NCI-H446 treated with DMSO at 0.1 percent for 48 hours (cell line): ENCODE measurements around the gene GADL1.

Source experiments
- DNase-seq: peaks from one replicate; lab custom pipeline; 2025; lab: John Stamatoyannopoulos, UW

Gene GADL1

DNA sequence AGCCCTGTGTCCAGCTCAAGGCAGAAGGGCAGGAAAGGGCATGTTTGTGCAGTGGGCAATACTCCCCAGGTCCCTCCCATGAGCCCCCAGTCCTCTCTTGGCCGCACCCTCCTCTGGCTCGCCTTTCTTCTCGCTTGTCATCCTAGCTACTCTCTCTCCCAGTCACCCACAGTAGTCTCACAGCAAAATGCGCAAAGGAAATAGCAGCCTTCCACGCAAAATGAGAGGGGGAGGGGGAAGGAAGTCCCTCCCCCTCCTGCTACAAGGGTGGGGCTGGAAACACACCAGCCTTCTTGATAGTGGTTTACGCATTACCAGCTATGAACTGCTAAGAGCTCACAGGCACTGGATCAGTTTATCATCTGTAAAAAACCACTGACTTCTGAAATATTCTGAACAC, 83.8 kb downstream of the GADL1 start:
- no peak for DNase-seq

DNA sequence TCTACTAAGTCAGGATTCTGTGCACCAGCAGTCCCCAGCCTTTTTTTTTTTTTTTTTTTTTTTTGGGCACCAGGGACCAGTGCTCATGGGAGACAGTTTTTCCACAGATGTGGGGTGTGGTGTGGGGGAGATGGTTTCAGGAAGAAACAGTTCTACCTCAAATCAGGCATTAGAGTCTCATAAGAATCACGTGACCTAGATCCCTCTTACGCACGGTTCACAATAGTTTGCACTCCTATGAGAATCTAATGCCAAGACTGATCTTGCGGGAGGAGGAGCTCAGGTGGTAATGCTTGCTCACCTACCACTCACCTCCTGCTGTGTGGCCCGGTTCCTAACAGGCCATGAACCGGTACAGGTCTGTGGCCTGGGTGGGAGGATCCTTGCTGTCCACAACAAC, 88.8 kb downstream of the GADL1 start:
- no peak for DNase-seq

DNA sequence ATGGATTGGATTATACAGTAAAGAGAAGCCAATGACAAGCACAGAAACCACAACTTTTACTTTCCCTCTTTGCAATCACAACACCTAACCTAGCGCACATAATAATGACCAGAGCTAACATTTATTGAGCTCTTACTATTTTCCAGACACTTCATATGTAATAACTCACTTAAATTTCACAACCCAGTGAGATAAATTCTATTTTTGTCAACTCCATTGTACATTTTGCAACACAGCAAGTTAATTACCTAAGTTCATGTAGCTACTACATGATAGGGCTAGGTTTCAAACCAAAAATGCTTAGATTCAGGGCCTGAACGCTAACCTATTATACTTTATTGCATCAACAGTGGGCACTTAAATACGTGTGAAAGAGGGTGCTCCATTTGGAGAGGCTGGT, 89.5 kb downstream of the GADL1 start:
- no peak for DNase-seq

DNA sequence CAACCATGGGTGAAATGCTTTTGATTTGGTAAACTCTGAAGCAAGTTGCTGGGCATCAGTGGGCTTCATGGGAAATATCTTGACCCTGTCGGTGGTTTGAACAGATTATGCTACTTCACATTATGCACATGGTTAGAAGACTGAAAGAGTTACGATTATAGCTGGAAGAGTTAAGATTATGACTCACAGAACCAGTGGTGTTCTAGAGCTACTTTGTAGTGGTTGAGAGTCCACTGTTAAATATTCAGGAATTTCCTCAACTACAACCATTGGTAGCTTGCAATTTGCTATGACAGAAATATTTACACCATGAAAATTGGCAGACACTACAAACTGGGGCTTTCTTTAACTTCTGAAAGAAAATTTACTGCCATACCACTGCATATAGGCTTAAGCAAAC, 99.3 kb downstream of the GADL1 start:
- DNase-seq = no peak

DNA sequence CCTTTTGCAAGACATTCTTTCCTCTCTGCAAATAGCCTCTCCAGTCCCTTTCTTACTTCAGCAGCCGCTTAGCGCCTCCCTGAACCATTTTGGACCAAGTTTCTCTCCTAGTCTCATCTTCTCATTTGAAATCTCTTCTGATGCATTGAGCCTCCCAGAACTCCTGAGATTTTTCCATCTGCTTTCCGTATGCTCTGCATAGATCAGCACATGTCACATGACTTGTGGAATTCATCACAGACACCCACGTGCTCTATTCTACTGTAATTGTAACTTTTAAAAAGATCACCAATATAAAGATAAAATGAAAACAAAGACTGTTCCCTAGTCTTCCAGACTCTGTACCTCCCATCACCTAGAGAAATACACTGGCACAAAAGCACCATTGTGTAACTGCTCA, 100.7 kb downstream of the GADL1 start:
- DNase-seq = no peak

DNA sequence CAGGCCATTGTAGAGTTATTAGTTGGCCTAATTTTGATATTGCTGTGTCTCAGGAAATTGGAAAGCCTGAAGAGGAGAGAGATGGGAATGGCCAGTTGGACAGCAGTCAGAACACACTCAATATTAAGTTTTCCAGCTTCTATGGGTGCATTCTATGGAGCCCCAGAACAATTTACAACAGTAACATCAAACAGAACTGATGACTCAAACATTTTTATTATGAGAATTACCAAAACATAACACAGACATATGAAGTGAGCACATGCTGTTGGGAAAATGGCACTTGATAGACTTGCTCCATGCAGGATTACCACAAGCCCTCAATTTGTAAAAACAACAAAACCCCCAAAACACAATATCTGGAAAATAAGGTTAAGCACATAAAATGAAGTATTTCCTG, 104.3 kb downstream of the GADL1 start:
- DNase-seq = no peak

DNA sequence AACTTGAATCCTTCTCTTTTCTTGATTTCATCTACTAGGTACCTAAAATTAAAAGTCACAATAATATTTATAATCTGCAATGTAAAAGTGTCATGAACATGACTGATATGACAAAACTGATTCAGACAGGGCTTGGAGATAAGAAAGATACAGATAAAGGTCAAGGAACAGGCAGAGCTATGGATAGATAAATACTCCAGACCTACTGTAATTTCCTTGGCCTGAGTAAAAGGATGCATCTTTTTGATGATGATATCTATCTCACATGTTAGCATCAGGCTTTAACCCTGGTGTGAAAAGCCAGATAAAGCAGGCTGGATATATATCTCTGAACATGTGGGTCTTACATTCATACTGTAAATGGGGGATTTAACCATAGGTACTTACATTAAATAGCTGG, 108.1 kb downstream of the GADL1 start:
- DNase-seq = no peak

DNA sequence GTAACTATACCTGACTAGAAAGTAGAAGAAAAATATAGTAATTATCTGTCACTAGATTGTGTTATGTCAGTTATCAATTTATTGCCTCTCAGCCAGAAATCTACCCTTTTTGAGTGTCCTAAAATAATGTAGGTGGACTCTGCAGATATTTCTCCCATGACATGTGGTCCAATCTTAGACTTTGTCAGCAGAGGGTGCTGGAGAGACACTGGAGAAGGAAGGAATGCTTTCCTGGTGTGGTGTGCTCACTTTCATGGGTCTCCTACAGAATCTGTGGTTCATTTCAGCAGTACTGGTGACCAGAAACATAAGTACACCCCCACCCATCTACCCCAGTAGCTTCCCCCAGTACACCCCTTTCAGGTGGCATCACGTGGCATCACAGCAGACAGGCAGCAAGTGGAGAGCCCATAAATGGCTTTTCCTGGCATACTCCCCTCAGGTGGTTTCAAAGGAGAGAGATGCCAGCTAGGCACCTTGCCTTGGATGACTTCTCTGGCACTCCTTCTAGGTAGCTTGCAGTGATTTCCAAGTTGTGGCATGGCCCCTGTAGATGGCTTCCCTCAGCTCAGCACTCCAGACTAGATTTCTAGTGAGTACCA, 114.7 kb downstream of the GADL1 start:
- no peak for DNase-seq

DNA sequence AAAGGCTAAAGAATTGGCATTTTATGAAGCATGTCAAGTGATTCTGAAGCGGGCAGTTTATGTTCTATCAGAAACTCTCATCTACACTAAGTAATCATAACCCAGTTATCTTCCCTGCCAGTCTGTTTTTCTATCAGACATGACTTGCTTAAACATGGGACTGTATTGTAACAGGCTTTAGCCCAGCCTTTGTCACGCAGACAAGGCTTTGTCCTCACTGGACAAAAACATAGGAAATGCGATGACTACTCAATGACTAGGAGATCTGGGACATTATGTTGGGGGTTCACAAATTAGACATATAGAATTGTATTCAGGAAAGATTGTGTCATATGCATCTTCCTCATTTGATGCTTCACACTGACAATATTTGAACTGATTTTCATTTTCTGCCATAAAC, 115.5 kb downstream of the GADL1 start:
- no peak for DNase-seq

DNA sequence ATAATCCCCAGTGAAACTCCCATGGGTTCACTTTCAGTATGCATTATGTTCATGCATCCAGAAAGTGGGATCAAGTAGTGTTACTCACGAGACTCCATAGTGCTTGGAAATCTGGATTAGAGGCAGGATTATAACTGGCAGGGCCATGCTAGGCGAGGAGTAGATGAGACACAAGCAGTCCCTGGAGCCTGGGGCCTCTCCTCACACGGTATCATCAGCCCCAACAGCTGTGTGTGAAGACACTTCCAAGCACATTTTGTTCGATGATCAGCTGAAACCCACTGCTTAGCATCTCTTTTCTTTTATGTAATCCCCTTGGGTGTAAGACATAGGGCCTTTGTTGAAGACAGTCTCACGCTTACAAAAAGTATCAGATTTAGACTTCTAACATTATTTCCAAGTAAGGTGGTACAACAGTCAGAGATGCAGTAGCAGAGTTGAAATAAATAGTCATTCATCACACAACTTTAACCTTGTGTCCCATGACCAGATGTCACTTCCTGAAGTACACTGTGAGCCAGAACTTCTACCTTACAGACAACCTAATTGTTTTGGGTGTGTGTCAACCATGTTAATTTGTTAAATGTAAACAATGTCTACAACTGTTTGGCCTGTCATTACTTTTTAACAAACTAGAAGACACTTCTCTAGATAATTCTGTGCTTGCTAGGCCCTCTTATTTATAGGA, 116.9 kb downstream of the GADL1 start:
- no peak for DNase-seq

DNA sequence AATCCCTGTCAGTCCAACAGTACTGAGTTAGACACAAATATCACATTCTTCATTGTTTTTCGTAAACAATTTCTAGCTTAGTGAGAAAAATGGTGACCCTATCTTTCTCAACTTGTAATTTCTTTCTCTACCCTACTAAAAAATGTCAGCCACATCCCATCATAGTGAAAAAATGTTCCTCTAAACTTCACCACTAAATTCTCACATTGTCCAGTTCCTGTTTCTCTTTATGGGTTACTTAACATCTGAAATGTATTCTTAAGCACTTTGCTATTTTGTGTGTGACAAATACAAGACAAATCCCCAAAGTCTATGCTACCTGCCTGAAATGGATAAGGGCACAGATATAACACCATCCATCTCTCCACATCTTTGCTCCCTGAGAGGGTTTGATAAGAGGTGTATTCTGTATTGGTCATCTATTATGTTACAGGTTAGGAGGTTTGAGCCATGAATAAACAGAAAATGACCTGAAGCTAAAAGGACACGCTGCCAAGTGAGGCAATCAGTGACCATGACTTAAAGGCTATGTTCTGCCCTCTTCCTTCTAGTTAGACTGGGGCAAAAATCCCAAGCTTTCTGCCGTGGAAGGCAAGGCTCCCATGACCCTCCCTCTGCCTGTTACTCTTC, 118.2 kb downstream of the GADL1 start:
- no peak for DNase-seq

DNA sequence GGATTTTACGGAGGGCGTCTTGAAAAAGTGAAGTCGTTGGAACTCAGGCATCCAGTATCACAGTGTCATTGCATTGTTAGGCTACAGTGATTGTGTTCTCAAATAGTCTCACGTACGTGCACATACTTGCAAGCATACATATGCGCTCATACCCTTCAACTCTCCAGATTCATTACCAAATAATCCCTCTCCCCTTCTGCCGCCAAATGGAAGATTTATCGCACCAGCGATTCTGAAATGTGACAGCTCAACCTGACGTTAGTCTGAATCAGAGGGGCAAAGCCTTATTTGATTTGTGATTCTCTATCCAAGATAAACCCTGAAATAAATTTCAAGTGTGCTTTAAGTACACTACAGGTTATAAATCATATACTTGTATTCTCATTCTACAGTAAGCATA, 119.4 kb downstream of the GADL1 start:
- no peak for DNase-seq

DNA sequence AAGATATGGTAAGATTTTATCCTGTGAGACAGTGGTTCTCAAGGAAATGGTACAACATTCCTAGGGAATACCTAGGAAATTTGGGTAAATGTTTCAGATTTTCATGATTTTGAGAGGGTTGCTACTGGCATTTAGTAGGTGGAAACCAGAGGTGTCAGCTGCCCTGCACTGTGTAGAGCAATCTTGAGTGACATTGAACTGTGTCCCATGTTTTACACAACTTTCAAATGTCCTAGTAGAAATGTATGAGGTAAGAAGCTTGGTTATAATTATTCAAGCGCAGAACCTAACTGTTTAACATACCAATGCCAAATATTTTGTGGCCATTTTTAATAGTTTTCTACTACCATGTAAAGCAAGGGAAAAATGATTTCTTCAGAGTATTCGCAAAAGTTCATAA, 120.4 kb downstream of the GADL1 start:
- no peak for DNase-seq

DNA sequence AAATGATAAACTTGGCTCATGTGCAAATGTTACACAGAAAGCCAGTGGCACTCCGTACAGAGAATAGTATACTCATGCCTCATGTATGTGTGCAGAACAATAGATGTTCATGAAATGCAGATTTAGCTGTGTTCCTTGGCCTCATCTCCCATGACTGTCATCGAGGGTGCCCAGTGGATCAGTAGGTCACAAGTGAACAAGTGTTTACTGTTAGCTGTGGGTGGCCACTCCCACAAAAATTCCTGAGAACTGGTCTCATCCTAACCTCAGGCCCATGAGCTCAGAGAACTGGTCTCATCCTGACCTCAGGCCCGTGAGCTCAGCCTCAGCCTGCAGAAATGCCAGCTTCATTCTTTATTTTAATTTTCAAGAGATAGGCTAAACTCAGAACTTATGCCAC, 124.1 kb downstream of the GADL1 start:
- DNase-seq = no peak

DNA sequence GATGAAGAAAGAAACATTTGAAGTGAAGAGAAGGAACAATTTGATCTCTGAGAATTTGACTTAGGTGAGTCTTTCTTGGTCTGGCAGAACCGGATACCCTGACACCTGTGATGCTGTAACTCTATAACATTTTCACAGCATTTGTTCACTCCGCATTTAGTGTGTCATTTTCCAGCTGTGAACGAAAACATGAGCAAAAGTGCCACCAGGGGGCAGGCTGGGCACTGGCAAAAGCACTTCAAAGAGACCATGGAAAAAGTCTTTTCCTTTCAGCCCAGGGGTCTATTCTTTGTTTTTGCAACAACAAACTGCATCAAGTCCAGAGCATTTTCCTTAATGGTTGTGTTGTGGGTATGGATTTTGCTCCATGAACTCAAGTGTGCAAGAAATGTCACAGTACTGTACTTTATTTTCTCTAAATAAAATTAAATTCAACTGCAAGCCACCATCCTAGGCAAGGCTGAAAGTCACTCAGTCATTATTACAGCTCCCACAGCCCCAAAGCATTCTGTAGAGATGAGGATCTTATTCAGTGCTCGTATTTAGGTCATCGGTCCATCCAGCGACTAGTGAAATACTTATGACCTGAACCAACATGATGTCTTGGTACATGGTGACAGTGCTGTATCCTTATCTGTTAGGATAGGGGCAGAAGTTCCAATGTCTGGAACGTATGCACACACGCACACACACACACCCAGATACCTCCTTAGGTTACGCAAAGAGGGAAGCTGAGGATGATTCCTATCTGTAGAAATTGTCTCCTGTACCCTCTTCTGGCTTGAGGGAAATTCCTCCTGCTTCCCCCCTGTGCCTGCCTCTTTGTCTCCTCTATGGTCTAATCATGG, 125.5 kb downstream of the GADL1 start:
- no peak for DNase-seq

DNA sequence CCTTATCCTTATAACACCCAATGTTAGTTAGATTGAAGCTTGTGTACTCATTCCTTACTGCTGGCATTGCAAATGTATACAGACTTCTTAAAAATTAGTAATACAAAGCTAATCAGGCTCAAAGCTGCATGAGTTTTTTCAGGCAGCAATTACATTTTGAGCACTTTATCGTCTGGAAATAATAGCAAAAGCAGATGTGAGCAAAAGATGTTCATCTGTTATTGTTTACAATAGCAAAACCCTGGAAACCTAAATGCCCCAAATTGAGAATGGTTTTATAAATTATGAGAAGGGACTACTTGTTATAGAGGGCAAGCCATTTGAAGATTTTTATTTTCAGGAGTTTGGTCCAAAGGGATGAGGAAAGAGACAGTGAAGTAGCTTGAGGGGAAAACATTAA, 126.4 kb downstream of the GADL1 start:
- no peak for DNase-seq

DNA sequence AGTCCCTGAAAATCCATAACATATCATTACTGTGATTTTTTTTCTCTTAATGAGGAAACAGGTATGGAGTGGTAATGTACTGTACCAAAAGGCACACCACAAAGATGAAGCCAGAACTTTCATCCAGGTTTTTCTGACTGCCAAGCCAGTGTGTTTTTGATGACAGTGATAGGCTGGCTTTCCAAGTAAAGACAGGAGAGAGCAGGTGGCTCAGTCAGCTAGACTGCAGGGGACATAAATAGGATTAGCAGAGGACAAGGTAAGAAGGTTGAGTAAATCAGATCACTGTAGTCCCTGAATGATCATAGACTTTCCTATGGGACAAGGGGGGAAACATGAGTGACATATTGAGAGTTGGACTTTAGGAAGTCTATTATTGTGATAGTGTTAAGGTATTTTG, 127.9 kb downstream of the GADL1 start:
- no peak for DNase-seq

DNA sequence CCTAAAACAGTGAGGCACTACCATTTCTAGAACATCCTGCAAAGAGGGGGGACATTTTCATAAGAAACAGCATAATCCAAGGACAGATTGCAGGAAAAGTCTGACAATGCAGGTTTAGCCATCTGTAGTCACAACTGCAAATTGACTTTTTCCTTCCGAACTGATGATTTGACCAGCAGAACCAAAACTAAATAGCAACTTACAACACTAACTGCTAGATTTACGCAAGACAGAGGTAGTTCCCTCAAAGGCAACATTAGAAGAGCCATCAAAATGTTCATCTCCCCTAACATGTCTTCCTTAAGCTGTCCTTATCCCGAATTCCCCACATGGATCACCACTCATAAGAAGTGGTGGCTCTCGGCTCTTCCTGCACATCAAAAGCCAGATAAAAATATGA, 129.6 kb downstream of the GADL1 start:
- DNase-seq = no peak

DNA sequence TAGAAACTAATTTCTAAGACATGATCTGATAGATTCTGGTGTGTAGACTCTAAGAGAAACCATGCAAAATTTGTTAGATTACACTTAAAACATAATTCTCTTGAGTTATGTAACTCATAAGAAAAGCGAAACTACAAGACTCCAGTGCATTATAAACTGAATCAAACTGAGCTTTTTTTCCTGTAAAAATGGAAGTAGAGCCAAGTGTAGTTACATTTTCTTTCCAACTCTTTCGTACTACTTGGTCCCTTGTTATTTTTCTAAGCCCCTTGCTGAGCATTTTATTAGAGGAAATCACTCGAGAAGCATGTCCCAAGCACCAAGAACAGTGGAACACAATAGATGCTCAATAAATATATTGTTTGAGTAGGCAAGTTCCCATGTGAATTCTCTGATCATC, 130.2 kb downstream of the GADL1 start:
- no peak for DNase-seq

DNA sequence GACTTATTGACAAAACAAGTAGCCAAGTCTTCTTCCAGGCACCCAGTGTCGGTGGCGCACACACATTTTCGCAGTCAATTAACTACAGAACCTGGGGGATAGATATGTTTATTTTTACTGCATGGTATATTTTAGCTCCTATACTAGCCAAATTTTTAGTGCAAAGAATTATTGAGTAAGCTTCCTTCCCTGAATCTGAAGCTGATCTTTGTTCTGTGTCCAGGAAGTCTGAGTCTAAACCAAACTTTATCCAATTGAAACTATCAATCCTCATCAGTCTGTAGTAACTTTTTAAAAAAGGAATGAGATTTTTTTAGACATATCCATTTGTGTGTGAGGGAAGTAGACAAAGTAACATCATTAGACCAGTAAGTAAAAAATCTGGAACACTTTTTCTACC, 133.1 kb downstream of the GADL1 start:
- DNase-seq = no peak

DNA sequence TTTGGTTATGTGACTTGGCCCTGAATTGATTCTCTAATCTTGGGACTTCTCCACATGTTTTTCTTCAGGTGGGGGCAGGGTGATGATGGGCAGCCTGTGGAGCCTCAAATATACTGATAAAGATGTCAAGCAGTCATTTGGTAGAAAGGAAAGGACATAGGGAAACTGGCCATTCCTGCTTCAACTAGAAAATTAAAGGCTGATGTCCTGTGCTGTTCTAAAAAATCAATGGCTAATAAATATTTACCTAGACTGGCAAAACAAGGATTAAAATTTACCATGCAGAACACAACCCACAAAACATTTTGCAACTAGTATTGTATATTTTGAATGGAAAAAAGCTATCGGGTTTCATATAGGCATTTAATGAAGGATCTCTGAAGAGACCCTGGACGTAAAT, 133.7 kb downstream of the GADL1 start:
- no peak for DNase-seq

DNA sequence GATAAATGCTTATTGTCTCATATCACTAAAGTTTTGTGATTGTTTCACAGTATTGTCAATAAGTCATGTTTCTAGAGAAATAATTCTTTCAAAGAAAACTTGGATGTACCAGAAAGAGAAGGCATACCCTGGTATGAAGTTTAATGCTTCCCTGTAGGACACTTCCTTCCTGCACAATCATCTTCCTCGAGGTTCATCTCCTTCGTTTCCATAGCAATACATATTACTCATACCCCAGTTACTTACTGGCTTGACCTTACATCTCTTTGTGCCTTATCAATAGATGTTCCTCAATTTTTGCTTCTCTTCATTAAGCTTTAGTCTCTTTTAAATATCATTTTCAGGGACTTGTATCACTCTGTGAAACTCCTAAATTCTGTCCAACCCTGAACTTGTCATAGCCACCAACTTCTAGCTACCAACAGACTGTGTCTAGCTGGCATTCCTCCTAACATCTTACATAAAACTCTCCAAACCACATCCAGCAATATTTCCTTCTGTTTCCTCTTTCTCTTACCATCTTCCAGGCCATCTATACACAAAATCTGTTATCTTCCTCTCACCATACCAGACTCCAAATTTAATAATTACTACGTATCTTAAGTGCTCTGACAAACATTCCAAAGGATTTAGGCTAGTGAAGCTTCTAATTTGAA, 134.3 kb downstream of the GADL1 start:
- no peak for DNase-seq
